Neural progenitor cell (in vitro differentiated cells): ENCODE results near the gene CRB2.

Experiments
- EZH2 ChIP-seq: fragments of 200-600 bp; sonication (generic); IDR thresholded peaks from 2 replicates; pipeline ENCODE4 v1.6.1; 2017; ENCODE audit warnings: antibody characterized with exemption, mild to moderate bottlenecking, moderate library complexity
- TF ChIP-seq, protein P1 (sequence below): fragments of 200-600 bp; sonication (generic); IDR thresholded peaks from 2 replicates; pipeline ENCODE4 v1.5.1; 2017; ENCODE audit warnings: antibody characterized with exemption, mild to moderate bottlenecking

DNA sequence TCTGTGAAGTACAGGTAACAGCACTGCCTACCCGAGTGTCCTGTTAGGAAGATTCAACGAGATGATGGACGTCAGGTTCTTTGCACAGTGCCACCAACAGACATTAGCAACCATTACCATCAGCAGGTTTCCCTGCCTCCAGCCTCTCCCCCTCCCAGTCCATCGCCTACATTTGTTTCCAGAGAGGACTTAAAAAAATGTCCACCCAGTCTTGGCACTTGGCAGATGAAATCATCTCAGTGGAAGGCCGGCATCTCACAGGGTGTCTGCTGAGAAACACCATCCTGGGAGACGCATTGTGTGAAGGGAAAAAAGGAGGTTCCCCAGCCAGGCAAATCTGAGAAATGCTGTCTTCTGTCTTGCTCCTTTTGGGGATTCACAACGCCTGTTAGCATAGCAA, 58.2 kb downstream of the CRB2 start:
- TF ChIP-seq EZH2: no peak
- TF ChIP-seq, protein P1, sequence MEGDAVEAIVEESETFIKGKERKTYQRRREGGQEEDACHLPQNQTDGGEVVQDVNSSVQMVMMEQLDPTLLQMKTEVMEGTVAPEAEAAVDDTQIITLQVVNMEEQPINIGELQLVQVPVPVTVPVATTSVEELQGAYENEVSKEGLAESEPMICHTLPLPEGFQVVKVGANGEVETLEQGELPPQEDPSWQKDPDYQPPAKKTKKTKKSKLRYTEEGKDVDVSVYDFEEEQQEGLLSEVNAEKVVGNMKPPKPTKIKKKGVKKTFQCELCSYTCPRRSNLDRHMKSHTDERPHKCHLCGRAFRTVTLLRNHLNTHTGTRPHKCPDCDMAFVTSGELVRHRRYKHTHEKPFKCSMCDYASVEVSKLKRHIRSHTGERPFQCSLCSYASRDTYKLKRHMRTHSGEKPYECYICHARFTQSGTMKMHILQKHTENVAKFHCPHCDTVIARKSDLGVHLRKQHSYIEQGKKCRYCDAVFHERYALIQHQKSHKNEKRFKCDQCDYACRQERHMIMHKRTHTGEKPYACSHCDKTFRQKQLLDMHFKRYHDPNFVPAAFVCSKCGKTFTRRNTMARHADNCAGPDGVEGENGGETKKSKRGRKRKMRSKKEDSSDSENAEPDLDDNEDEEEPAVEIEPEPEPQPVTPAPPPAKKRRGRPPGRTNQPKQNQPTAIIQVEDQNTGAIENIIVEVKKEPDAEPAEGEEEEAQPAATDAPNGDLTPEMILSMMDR: no peak
